GM13977 (cell line): ENCODE results near the gene ARPP21.

Experiments
- DNase-seq: peaks from one replicate; pipeline ENCODE4 v3.0.0; 2012; ENCODE audit warnings: low spot score
- CTCF ChIP-seq: IDR thresholded peaks from 2 replicates; pipeline ENCODE4 v1.5.1; 2012; ENCODE audit warnings: mild to moderate bottlenecking, control low read depth; ENCODE audit not compliant: insufficient read depth; ENCODE audit errors: extremely low read depth, missing control alignments
- in situ Hi-C: fragments of 300-500 bp; cut with MboI; formaldehyde crosslinking; loops from one replicate; pipeline ENCODE4 v1.12.0; 2022; ENCODE audit warnings: low sequenced_read_pairs, low pct_unique_long_range_greater_than_20kb, mixed read lengths, inconsistent platforms; ENCODE audit not compliant: unreplicated experiment

ARPP21 gene

GRCh38 chr3:35737080-35737479, 97.8 kb downstream of the ARPP21 start:
- DNase-seq, result no peak
- no peak for TF ChIP-seq CTCF
- in situ Hi-C loops, result no loop called here

GRCh38 chr3:35737527-35737926, 98.2 kb downstream of the ARPP21 start:
- no peak for TF ChIP-seq CTCF
- no peak for DNase-seq
- in situ Hi-C loops, result no loop called here

- no peak for DNase-seq
- in situ Hi-C loops, result no loop called here
- TF ChIP-seq CTCF, result no peak
These were observed 98.8 kb downstream of the ARPP21 start for GRCh38 chr3:35737934-35738706.

- no peak for TF ChIP-seq CTCF
- no peak for DNase-seq
- in situ Hi-C loops, result no loop called here
These were observed 100.0 kb downstream of the ARPP21 start for GRCh38 chr3:35739181-35739809.

GRCh38 chr3:35739964-35740527, 100.7 kb downstream of the ARPP21 start:
- DNase-seq, result no peak
- in situ Hi-C loops, result no loop called here

GRCh38 chr3:35743218-35743617, 103.9 kb downstream of the ARPP21 start:
- no peak for DNase-seq
- in situ Hi-C loops, result no loop called here
- no peak for TF ChIP-seq CTCF

More at GRCh38 chr3:35739964-35740527, 100.7 kb downstream of the ARPP21 start:
- no peak for TF ChIP-seq CTCF
